ENCODE measurements around the gene FBXL16.
"Not testable (repeated sequence)": the region's sequence is repeated elsewhere in the genome, so short reads cannot be mapped to it uniquely, and the experiment has no call there.

Gene FBXL16

GRCh38 chr16:691242-691641 is 14.4 kb downstream of the FBXL16 start:
- CTCF ChIA-PET; POLR2A ChIA-PET; H3K4me1 ChIP-seq (ENCODE audit: control insufficient read depth, insufficient read depth, low read length): not testable (repeated sequence)

GRCh38 chr16:689175-689897 is 16.3 kb downstream of the FBXL16 start:
- ChIA-PET CTCF (interaction anchor here (0.7 to 1.6 kb wide), 2 partner anchors 21 to 23 kb away, joined by 4 to 5 read pairs; no protein-coding TSS in a partner anchor), POLR2A (interaction anchor here (0.6 to 2.9 kb wide), 13 partner anchors 8 to 337 kb away, joined by 3 to 20 read pairs (median 5); partner anchors contain the start of genes ANTKMT, AXIN1, CHTF18 and RHBDL1)
- TF ChIP-seq ZNF664 (tag by site-specific recombination; IDR thresholded peaks at IDR 0.05) (no peak), KLF1 (tag by site-specific recombination; IDR thresholded peaks at IDR 0.05) (no peak), SALL2 (tag by site-specific recombination; IDR thresholded peaks at IDR 0.05; ENCODE audit: borderline replicate concordance) (no peak), ZNF488 (tag by site-specific recombination; IDR thresholded peaks at IDR 0.05) (no peak), BCL11A (tag by site-specific recombination; IDR thresholded peaks at IDR 0.05; ENCODE audit: low read depth) (peak; percentile 91; the same call in 1 of the 2 replicates), BCL11B (tag by site-specific recombination; IDR thresholded peaks at IDR 0.05; ENCODE audit: low read depth) (peak; percentile 99), HIC1 (tag by site-specific recombination; IDR thresholded peaks at IDR 0.05) (peak; percentile 76; the same call in 1 of the 2 replicates), ZNF426 (tag by site-specific recombination; IDR thresholded peaks at IDR 0.05) (no peak), ZNF26 (tag by site-specific recombination; IDR thresholded peaks at IDR 0.05) (no peak), ZNF660 (tag by site-specific recombination; IDR thresholded peaks at IDR 0.05) (peak; percentile 34; the same call in 1 of the 2 replicates), ZNF423 (tag by site-specific recombination; IDR thresholded peaks at IDR 0.05) (no peak)
- H3K4me3 ChIP-seq (ENCODE audit: low read depth, low read length): peak overlapping the region; percentile 87
- peaks cover 0 to 43% of the 10 kb centered on the region in 2 experiments; a peak in 1 of 3 replicates for H3K36me3 ChIP-seq (ENCODE audit: control insufficient read depth in 2 of 2, insufficient read depth in 1 of 2, low read length in 2 of 2)
- no peaks in the 10 kb centered on the region for H3K4me1 ChIP-seq (ENCODE audit: control insufficient read depth, insufficient read depth, low read length)
- H3K27ac ChIP-seq (ENCODE audit: extremely low read depth, low read depth, low read length): peak overlapping the region; percentile 73
- no peaks in the 10 kb centered on the region for H3K9me3 ChIP-seq (ENCODE audit: control insufficient read depth, insufficient read depth, low read depth, low read length)

More at GRCh38 chr16:691242-691641, 14.4 kb downstream of the FBXL16 start:
- TF ChIP-seq SCRT2 (tag by site-specific recombination; IDR thresholded peaks at IDR 0.05): peak; percentile 33; the same call in 1 of the 2 replicates
- H3K9me3 ChIP-seq (ENCODE audit: control insufficient read depth, insufficient read depth, low read depth, low read length); H3K4me3 ChIP-seq (ENCODE audit: low read depth, low read length); H3K27ac ChIP-seq (ENCODE audit: extremely low read depth, low read depth, low read length): not testable (repeated sequence)
- H3K36me3 ChIP-seq (ENCODE audit: control insufficient read depth in 2 of 2, insufficient read depth in 1 of 2, low read length in 2 of 2): peaks cover 0 to 29% of the 10 kb centered on the region in 2 experiments; a peak in 1 of 3 replicates

GRCh38 chr16:687499-687898 is 18.1 kb downstream of the FBXL16 start:
- no peak overlapping the region for H3K27ac ChIP-seq (ENCODE audit: extremely low read depth, low read depth, low read length)
- TF ChIP-seq ZNF670 (tag by site-specific recombination; IDR thresholded peaks at IDR 0.05; ENCODE audit: low read depth) (no peak), ZNF274 (IDR thresholded peaks at IDR 0.05; ENCODE audit: low read length) (no peak), ZNF274 (tag by site-specific recombination; IDR thresholded peaks at IDR 0.05; ENCODE audit: borderline replicate concordance) (no peak), ZNF155 (tag by site-specific recombination; IDR thresholded peaks at IDR 0.05) (no peak), SP3 (tag by site-specific recombination; IDR thresholded peaks at IDR 0.05) (no peak), OVOL3 (tag by site-specific recombination; IDR thresholded peaks at IDR 0.05) (no peak), ZNF266 (tag by site-specific recombination; IDR thresholded peaks at IDR 0.05; ENCODE audit: low read depth) (no peak), ZNF658 (tag by site-specific recombination; IDR thresholded peaks at IDR 0.05) (no peak), ZFP3 (tag by site-specific recombination; IDR thresholded peaks at IDR 0.05; ENCODE audit: low read depth) (no peak), REPIN1 (tag by site-specific recombination; IDR thresholded peaks at IDR 0.05; ENCODE audit: low read depth) (no peak), ZFP69B (tag by site-specific recombination; IDR thresholded peaks at IDR 0.05) (no peak), ZNF624 (tag by site-specific recombination; IDR thresholded peaks at IDR 0.05) (no peak), ZNF202 (tag by site-specific recombination; IDR thresholded peaks at IDR 0.05; ENCODE audit: borderline replicate concordance) (no peak), KLF17 (tag by site-specific recombination; IDR thresholded peaks at IDR 0.05) (no peak)

More at GRCh38 chr16:687499-687898, 18.1 kb downstream of the FBXL16 start:
- Histone ChIP-seq H3K36me3 (ENCODE audit: control insufficient read depth in 2 of 2, insufficient read depth in 1 of 2, low read length in 2 of 2) (peaks cover 0 to 55% of the 10 kb centered on the region in 2 experiments; a peak in 1 of 3 replicates), H3K4me1 (ENCODE audit: control insufficient read depth, insufficient read depth, low read length) (no peaks in the 10 kb centered on the region), H3K4me3 (ENCODE audit: low read depth, low read length) (no peak overlapping the region), H3K9me3 (ENCODE audit: control insufficient read depth, insufficient read depth, low read depth, low read length) (no peaks in the 10 kb centered on the region)
- ChIA-PET POLR2A (interaction anchor here (0.5 to 1.5 kb wide), 4 partner anchors 8 to 123 kb away, joined by 3 to 6 read pairs (median 4); partner anchors contain the start of genes CHTF18 and RPUSD1), CTCF (interaction anchor here (0.6 kb wide), 1 partner anchor 101 kb away, joined by 3 read pairs; the partner anchor contains the start of genes CHTF18 and RPUSD1)

Measured in HEK293 (cell line).